Suprapubic skin (tissue), 3 donors: ENCODE data around the gene CASR.

Source experiments
- CTCF ChIP-seq, 2 donors: fragments of 200-600 bp in 1 of 2; fragments of 450-650 bp in 1 of 2; sonication (generic) in 1 of 2; IDR thresholded peaks; one replicate each; pipeline ENCODE4 v1.5.1; 2016 to 2019; ENCODE audit warnings: antibody characterized with exemption in 2 of 2, mild to moderate bottlenecking in 1 of 2, moderate library complexity in 1 of 2
- POLR2AphosphoS5 ChIP-seq, 3 donors: sonication (generic); formaldehyde crosslinking; IDR thresholded peaks; one replicate each; pipeline ENCODE4 v1.6.1; 2017; ENCODE audit warnings: antibody characterized with exemption in 3 of 3

GRCh38 chr3:122189357-122189756 is 5.9 kb downstream of the CASR start:
- TF ChIP-seq POLR2AphosphoS5 (IDR thresholded peaks at IDR 0.05) (no peak), CTCF (IDR thresholded peaks at IDR 0.05) (no peak)
